SK-N-SH (cell line): ENCODE measurements around the gene PSMF1.

Experiments used
- CTCF ChIP-seq: fragments of 200-600 bp; sonication (generic); IDR thresholded peaks from 2 replicates; pipeline ENCODE4 v1.6.1; 2017; ENCODE audit warnings: antibody characterized with exemption, mild to moderate bottlenecking, moderate library complexity
- TAF1 ChIP-seq: IDR thresholded peaks from 2 replicates; pipeline ENCODE4 v1.6.1; 2012; ENCODE audit warnings: low read depth, mild to moderate bottlenecking, low read length, moderate library complexity, borderline replicate concordance

GRCh38 chr20:1207293-1207878 lies 89.0 kb downstream of the PSMF1 start:
- TF ChIP-seq CTCF: no peak
- no peak for TF ChIP-seq TAF1
